ENCODE measurements around the gene SLC6A12. TPM values are rescaled to one million over a fixed set of nuclear protein-coding genes. Genes with fewer than 3 reads are reported as not detected.

The SLC6A12 gene
- total RNA-seq, 6 experiments from 2014 or later: 8.2 to 114 (median 26.5) TPM

DNA sequence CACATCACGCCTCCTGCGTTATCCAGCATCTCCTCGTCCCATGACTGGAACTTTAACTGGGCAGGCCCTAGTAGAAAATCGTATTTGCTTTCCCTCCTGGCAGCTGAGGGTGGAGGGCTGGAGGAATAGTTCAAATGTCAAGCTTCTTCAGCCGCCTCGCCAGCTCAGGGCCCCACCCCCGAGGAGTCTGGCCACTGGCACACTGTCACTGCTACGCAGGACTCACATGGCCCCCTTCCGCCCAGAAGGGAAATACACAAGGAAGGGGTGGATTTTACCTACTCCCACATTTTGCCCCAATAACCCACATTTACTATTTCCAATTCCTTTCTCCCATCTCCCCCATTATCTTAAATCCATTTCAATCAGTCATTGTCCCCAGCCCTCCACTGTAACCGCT lies 40.1 kb upstream of the SLC6A12 start:
- intact Hi-C loops (cut with DNase I): no loop called here
- no peaks in the 10 kb centered on the region for H3K36me3 ChIP-seq
- TF ChIP-seq POLR2A (IDR thresholded peaks at IDR 0.05): no peak
- TF ChIP-seq, protein P1, sequence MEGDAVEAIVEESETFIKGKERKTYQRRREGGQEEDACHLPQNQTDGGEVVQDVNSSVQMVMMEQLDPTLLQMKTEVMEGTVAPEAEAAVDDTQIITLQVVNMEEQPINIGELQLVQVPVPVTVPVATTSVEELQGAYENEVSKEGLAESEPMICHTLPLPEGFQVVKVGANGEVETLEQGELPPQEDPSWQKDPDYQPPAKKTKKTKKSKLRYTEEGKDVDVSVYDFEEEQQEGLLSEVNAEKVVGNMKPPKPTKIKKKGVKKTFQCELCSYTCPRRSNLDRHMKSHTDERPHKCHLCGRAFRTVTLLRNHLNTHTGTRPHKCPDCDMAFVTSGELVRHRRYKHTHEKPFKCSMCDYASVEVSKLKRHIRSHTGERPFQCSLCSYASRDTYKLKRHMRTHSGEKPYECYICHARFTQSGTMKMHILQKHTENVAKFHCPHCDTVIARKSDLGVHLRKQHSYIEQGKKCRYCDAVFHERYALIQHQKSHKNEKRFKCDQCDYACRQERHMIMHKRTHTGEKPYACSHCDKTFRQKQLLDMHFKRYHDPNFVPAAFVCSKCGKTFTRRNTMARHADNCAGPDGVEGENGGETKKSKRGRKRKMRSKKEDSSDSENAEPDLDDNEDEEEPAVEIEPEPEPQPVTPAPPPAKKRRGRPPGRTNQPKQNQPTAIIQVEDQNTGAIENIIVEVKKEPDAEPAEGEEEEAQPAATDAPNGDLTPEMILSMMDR (IDR thresholded peaks at IDR 0.05): no peak
- peaks cover 0 to 14% (median 3%) of the 10 kb centered on the region in 4 donors for H3K4me1 ChIP-seq
- no peak overlapping the region for H3K27ac ChIP-seq
- WGBS (ENCODE audit: insufficient coverage, low coverage, low lambda C conversion rate, missing lambda C conversion rate): 81% methylated on average over 2 of the region's 10 CpGs
- DNase-seq: no peak
- H3K27me3 ChIP-seq: no peaks in the 10 kb centered on the region
- ATAC-seq: no peak
- H3K9me3 ChIP-seq: no peaks in the 10 kb centered on the region
- no peak overlapping the region for H3K4me3 ChIP-seq

DNA sequence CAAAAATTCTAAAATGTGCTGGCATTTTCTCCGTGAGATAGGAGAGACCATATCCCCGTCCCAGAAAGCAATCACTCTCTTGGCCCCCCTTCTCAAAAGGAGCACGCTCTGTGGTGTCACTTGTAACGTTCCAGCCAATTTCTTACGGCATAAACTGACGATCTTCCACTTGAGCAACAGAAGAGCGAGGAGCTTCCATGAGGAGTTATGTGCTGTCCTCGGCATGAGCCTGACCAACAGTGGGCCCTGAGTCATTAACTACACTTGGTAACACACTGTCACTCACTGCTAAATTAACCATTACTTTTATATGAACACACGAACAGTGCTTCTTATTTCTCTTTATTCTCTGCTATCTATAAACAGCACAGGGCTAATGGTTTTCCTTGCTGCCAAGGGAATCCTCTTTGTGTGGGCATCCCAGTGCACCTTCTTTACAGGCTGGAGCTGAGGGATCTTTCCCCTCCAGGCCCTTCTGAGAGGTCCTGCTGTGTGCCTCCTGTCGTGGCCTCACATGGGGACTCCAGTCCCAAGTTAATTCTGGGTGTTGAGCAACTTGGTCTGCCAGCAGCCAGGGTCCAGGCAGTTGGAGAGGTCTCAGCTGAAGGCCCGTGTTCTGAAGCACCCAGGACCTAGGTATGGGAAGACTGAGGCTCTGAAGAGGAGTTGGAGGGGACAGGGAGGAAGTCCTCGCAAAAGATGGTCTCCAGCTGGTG lies 39.3 kb upstream of the SLC6A12 start:
- intact Hi-C loops (cut with DNase I): no loop called here
- WGBS (ENCODE audit: insufficient coverage, low coverage, low lambda C conversion rate, missing lambda C conversion rate): 85% methylated on average over 10 of the region's 12 CpGs
- H3K27me3 ChIP-seq: no peaks in the 10 kb centered on the region
- no peak overlapping the region for H3K27ac ChIP-seq
- H3K4me3 ChIP-seq: no peak overlapping the region
- DNase-seq (no peak), ATAC-seq (no peak)
- H3K9me3 ChIP-seq: no peaks in the 10 kb centered on the region
- TF ChIP-seq, protein P1 (IDR thresholded peaks at IDR 0.05): no peak
- TF ChIP-seq POLR2A (IDR thresholded peaks at IDR 0.05): no peak
- H3K4me1 ChIP-seq: peaks cover 0 to 12% (median 3%) of the 10 kb centered on the region in 4 donors
- H3K36me3 ChIP-seq: no peaks in the 10 kb centered on the region

DNA sequence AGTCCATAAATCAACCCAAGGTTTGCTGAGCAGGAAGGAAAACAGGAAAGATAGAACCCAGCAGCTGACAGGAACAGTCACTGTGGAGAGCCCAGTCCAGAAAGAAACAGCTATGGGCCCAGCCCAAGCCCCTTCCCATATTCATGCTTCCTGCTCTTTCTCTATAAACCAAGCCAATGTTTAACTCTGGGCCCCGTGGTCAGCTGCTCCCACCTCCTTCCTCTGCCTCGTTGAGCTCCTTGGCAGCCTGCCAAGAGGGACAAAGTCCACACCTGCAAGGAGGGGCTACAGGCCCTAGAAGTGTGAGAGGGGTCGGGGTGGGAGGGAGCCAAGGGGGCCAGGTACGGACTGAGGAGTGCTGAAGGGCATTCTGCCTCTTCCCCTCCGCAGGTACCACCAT lies 38.7 kb upstream of the SLC6A12 start:
- 0% methylated on average over 2 of the region's 5 CpGs for WGBS (ENCODE audit: insufficient coverage, low coverage, low lambda C conversion rate, missing lambda C conversion rate)
- TF ChIP-seq, protein P1 (IDR thresholded peaks at IDR 0.05): no peak
- TF ChIP-seq POLR2A (IDR thresholded peaks at IDR 0.05): no peak
- Histone ChIP-seq H3K27me3 (no peaks in the 10 kb centered on the region), H3K4me3 (no peak overlapping the region), H3K4me1 (peaks cover 0 to 6% (median 2%) of the 10 kb centered on the region in 4 donors), H3K9me3 (peaks cover 0 to 3% (median 0%) of the 10 kb centered on the region in 4 donors), H3K27ac (no peak overlapping the region), H3K36me3 (no peaks in the 10 kb centered on the region)
- ATAC-seq: peak in 1 of 4 donors; percentile 25
- no peak for DNase-seq
- intact Hi-C loops (cut with DNase I): no loop called here

DNA sequence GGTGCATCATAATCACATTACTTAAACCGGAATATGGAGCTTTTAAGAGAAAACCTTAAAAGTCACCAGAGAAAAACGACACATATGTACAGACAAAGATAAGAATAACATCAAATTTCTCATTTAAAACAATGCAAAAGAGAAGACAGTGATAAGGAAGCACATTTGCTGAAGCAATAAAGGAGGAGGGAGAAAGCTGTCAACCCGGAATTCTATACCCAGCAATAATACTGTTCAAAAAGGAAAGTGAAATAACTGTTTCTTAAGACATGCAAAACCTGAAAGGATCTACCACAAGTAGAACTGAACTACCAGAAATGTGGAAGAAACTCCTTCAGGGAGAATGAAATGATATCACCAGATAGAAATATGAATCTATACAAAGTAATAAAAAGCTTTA lies 33.3 kb upstream of the SLC6A12 start:
- no peak for ATAC-seq
- WGBS (ENCODE audit: insufficient coverage, low coverage, low lambda C conversion rate, missing lambda C conversion rate): 66% methylated on average over 2 of the region's 3 CpGs
- Histone ChIP-seq H3K4me1 (no peaks in the 10 kb centered on the region), H3K27ac (no peak overlapping the region), H3K9me3 (peaks cover 0 to 3% (median 0%) of the 10 kb centered on the region in 4 donors), H3K4me3 (no peak overlapping the region), H3K36me3 (no peaks in the 10 kb centered on the region), H3K27me3 (no peaks in the 10 kb centered on the region)
- no peak for DNase-seq
- intact Hi-C loops (cut with DNase I): no loop called here
- no peak for TF ChIP-seq POLR2A (IDR thresholded peaks at IDR 0.05)
- TF ChIP-seq, protein P1 (IDR thresholded peaks at IDR 0.05): no peak
